Measurements from ENCODE around the gene MRPL20.
"Not testable (repeated sequence)": the region's sequence is repeated elsewhere in the genome, so short reads cannot be mapped to it uniquely, and the experiment has no call there.

MRPL20 gene

DNA sequence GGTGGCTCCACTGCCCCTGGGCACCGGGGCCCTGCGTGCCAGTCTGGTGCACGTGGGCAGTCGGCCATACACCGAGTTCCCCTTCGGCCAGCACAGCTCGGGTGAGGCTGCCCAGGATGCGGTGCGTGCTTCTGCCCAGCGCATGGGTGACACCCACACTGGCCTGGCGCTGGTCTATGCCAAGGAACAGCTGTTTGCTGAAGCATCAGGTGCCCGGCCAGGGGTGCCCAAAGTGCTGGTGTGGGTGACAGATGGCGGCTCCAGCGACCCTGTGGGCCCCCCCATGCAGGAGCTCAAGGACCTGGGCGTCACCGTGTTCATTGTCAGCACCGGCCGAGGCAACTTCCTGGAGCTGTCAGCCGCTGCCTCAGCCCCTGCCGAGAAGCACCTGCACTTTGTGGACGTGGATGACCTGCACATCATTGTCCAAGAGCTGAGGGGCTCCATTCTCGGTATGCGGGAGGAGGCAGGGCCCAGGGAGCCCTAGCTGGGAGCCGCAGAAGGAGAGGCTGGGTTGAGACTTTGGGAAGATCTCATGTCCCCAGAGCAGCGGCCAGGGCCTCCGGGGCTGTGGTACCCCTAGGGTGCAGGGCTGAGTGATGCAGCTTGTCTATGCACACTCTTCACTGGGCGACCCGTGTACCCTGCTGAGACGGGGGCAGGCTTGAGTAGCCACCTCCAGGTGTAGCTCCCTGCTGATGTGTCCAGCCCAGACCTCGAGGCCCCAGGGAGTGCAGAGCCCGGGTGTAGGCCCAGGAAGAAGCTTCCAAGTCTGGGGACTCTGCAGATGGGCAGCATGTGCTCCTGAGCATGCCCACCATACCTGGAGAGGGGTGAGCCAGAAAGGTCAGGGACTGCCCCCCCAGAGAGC, 30.2 kb upstream of the MRPL20 start:
- no peak for DNase-seq (ENCODE audit: low spot score)

DNA sequence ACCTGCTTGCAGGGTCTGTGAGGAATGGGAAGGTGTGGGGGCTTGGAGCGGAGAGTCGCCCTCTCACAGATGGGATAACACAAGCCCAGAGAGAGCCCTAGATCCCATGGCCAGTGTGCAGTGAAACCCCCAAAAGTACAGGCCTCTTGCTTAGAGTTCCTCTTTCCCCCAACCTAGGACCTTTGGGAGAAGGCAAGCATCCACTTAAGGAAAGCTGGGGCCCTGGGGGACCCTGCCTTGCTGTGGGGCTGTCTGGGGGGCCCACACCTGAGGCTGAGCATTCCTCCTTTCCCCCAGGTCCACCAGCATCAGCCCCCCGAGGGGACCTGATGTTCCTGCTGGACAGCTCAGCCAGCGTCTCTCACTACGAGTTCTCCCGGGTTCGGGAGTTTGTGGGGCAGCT, 29.5 kb upstream of the MRPL20 start:
- no peak for DNase-seq (ENCODE audit: low spot score)

DNA sequence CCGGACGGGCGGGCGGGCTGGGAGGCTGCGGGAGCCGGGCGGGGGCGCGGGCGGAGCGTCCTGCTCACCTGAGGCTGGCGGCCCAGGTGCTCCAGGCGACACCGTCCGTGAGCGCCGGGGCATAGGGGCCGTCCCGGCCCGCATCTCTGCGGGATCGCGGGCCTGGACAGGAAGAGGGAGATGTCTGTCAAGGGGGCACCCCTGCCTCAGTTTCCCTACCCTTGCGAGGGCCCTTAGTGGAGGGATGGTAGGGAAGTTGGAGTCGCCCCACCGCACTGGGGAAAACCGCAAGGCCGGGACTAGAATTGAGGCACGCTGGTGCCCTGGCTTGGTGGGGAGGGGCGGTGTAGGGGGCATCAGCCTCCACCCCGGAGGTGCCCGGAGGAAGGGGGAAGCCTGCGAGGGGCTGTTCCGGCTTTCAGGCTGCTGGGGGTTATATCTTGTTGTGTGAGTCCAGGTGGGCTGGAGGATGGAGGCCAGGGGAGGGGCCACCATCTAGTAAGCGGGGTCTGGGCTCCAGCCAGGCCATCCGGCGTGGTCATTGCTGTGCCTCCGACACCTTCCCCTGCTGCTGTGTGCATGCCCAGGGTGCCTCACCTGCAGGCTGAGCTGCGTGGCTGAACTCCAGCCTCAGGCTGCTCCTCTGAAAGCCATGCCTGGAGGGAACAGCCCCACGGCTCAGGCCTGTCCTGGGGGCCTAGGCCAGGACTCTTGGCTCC, 29.0 kb upstream of the MRPL20 start:
- DNase-seq (ENCODE audit: low spot score): no peak

DNA sequence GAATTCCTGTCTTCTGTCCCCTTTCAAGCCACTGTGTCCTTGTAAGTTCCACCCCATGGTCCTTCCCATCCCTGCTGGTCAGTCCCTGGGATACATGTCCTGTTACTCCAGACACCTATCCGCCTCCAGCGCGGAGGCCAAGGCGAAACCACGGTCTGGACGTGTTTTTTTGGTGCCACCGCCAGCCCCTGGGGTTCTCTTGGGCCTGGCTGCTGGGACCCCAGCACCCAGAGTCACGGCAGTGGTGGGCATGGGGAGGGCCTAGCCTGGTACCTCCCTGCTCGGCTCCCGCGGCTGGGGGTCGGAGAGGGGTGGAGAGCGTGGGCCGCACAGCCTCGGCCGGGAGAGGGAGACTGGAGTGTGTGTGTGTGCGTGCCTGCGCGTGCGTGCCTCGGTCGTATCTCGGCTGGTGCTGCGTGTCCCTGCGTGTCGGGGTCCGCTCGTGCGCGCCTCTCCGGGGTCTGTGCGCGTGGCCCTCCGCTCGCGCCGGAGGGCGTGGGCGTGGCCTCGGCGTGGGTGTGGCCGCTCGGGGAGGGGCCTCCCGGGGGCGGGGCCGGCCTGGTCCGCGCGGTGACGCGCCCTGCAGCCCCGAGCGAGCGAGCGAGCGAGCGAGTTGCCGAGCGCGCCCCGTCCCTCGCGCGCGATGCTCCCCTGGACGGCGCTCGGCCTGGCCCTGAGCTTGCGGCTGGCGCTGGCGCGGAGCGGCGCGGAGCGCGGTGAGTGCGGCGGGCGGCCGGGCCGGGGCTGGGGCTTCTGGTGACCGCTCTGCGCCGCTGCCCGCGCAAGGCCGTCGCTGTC, 28.2 kb upstream of the MRPL20 start, which contains the start of gene VWA1:
Gene VWA1 (plus strand): TSS at position 585 of the 798 bp plus-strand sequence. CDS start 59 bp downstream, at position 644.
- DNase-seq (ENCODE audit: low spot score): peak; percentile 34

DNA sequence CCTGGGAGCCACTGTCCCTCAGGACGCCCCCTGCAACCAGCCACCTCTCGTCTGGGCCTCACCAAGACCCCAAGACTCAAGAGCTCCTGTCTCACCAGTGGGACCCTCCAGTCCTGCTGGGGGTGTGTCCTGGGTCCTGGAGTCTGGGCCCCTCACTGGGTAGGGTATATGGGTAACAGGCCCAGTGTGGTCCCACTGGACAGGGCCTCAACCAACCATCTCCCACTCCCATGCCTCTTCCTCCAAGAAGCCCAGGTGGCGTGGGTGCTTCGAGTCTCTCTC, 27.7 kb upstream of the MRPL20 start:
- DNase-seq (ENCODE audit: low spot score): no peak

DNA sequence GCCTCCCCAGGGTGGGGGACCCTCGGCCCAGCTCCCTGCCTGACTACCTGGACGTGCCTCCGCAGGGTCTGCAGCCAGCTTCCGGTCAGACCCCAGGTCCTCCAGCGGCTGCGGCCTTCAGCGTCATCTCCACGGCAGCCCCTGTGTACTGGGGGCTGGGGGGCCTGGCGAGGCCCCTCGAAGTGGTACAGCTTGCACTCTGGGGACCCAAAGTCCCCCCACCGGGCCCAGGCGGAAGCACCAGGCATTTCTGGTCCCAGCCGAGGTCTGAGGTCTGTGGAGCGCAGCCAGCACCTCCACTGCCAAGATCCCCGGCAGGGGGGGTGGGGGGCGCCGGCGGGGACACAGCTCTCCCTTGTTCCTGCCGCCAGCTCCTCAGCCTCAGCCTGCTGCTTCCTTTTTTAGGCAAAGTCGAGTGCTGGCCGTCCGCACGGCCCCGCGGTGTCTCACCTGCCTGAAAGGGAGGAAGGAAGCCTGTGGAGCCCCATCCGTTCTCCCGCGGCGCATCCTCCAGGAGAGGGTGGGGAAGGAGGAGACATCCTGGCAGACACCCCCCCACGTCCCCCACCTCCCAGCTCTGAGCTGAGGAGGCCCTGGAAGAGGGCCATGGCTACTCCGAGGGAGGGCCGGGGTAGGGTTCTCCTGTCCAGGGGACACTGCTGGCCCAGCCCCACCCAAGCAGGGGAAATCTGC, 27.2 kb upstream of the MRPL20 start:
- no peak for DNase-seq (ENCODE audit: low spot score)

DNA sequence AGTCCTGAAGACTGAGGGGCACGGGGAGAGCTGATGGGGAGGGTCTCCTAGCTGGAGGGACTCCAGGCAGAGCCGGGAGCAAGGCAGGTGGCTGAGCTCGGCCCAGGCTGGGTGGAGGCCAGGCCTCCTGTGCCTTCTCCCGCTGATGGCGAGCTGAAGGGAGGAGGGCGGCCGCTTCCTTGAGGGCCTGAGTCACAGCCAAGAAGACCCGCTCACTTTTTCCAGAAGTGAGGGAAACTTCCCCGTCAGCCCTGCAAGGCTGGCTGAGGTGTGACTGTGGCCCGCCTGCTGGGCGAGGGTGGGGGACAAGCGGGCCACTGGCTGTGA, 26.7 kb upstream of the MRPL20 start:
- no peak for DNase-seq (ENCODE audit: low spot score)

DNA sequence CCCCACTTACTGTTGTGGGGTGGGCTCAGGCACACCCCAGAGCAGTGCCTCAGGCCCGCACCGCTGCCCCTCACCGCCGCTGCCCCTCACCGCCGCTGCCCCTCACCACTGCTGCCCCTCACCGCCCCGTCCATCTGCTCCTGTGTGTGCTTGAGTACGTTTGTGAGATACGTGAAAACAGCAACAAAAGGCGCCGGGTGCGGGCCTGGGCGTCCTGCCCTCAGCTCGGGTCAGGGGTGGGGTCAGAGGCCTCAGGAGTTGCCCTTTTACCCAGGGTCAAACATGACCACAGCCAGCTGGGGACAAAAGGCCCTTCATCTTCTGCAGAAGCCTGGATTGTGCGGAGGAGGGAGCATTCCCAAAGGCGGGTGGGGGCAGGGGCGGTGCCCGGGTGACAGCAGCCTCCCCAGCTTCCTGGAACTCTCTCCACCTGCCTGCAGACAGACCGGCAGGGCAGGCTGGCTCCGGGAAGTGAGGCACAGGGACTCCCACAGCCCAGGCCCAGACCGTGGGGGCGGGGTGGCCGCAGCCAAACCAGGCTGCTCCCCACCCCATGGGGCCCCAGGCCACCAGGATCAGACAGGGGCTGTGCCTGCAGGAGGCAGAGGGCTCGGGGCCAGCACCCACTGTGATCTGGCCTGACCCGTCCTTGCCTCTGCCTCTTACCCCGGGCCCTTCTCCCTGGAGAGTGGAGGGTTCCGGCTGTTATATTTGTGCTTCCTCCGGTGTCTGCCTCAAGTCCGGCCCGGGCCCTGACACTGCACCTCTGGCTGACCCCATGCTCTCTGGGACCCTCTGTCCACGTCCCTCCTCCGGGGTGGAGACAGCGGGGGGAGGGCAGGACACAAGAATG, 26.1 kb upstream of the MRPL20 start:
- no peak for DNase-seq (ENCODE audit: low spot score)

DNA sequence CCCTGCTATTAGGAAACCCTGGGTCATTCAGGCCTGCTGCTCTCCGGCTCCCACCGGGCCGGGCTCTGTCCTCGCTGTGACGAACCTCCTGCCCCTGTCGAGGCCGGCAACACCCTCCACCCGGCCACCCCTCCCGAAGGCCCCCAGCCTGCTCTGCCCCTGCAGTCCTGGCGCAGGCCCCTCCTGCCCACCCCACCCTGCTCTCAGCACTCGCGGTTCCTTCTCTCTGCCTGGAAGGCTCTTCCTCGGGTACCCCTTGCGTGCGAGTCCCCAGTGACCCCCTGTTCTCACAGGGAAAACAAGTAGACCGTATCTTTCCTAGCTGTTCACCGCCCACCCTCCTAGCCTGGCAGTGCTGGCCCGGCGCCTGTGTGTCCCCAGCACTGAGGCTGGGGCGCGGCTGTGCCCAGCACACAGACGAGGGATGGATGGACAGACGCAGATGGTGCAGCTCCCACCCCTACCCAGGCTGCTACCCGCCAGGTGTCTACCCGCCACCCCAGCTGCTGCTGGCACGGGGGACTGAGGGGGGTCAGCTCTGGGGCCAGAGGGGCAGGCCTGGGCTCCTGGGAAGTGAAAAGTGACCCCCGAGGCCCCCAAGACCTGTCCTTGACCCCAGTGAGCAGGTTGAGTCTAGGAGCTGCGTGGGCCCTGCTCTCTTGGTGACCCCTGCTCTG, 25.3 kb upstream of the MRPL20 start:
- no peak for DNase-seq (ENCODE audit: low spot score)

DNA sequence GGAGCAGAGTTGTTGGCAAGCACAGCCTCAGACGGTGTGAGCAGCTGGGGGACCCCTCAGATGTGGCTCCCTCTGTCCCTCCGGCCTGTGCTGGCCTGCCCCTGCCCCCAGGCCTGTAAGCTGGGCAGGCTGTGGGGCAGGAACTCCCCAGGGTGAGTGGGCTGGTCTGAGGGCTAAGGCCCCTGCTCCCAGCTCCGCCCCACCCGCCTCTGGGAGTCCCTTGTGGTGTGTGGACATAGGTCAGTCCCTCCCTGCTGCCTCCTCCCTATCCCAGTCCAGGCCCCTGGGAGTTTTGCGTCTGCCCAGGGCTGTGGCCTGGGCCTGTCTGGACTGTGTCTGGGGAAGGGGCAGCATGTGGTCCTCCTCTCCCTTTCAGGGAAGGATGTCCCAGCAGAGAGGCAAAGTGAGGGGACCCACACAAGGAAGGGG, 24.8 kb upstream of the MRPL20 start:
- DNase-seq (ENCODE audit: low spot score): no peak

DNA sequence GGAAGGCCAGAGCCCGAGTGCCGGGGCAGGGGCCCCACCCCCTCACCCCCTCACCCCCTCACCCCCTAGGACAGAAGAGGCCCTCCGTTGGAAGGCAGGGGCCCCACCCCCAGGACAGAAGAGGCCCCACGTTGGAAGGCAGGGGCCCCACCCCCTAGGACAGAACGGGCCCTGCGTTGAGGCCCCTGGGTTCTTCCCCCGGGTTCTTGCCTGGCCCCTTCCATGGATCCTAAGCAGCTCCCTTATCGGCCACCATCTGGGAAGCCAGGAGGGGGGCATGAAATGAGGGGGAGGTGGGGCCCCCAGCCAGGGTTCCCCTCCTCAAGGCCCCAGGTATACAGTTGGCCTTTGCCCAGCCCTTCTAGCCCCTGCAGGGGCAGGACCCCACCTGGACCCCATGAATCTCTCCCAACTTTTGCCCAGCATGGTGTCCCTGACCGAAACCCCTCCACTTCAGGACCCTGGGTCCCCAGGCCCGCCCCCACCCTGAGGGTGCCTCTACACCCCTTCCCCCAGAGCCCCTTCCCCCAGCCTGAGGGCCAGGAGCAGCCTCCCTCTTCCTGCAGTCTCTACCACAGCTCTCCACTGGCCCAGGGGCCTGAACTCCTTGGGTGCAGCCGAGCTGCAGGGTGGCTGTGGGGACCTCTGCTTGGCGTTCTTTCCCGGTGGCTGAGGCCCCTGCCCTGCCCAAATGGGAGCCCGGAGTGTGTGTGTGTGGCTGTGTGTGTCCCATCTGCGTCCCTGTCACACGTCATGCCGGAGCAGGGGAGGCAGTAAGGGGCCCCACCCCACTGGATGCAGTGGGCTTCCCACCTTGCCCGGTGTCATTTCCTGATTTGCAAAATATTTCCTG, 24.1 kb upstream of the MRPL20 start:
- no peak for DNase-seq (ENCODE audit: low spot score)

DNA sequence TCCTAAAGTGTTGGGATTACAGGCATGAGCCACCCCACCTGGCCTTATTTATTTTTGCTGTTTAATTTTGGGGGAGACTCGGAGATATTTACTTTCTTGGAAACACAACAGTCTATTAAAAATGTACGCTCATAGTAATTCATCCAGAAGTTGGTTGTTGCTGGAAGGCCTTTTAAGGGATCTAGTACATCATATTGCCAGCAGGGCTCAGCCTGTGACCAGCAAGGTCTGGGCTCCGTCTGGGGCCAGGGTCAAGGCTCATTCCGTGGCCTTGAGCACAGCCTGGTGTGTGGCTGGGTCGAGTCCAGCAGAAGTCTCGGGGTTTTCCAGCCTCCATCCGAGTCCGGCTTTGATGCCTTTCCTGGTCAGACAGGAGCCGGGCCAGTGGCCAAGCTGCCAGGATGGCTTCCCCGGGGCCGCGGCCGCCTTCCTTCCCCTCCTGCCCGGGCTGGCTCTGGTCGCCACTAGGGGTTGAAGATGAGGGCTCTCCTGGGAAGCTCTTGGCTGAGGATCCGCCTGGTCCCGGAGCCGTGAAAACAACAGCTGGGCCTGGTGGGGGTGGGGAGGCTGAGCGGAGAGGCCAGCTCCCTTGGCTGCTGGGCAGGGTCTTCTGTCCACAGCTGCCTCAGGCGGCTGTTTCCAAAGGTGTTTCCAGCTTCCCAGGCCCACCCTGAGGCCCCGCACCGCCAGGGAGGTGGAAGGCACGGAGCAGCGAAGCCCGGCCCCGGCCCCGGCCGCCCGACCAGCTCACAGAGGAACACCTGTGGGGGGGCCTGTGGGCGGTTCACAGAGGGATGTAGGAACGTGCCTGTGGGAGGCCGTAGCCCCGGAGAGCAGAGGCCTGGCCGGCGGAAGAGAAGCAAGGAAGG, 23.3 kb upstream of the MRPL20 start:
- no peak for DNase-seq (ENCODE audit: low spot score)

DNA sequence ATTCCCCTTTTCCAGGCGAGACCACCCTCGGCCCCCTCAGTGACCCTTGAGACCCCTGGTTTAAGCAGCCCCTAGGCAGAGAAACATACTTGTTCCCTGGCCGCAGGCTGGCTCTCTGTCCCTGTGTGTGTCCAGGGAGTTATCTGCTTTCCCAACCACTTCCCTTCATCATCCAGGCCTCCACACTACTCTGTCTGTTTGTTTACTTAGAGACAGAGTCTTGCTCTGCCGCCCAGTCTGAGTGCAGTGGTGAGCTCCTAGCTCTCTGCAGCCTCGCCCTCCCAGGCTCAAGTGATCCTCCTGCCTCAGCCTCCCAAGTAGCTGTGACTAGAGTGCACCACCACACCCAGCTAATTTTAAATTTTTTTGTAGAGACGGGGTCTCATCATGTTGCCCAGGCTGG, 22.6 kb upstream of the MRPL20 start:
- DNase-seq (ENCODE audit: low spot score): no peak

DNA sequence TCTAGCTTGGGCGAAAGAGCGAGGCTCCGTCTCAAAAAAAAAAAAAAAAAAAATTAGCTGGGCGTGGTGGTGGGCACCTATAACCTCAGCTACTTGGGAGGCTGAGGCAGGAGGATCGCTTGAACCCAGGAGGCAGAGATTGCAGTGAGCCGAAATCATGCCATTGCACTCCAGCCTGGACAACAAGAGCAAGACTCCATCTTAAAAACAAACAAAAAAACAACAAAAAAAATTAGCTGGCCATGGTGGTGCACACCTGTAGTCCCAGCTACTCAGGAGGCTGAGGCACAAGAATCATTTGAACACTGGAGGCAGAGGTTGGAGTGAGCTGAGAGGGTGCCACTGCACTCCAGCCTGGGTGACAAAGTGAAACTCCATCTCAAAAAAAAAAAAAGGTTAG, 21.9 kb upstream of the MRPL20 start:
- DNase-seq (ENCODE audit: low spot score): not testable (repeated sequence)

DNA sequence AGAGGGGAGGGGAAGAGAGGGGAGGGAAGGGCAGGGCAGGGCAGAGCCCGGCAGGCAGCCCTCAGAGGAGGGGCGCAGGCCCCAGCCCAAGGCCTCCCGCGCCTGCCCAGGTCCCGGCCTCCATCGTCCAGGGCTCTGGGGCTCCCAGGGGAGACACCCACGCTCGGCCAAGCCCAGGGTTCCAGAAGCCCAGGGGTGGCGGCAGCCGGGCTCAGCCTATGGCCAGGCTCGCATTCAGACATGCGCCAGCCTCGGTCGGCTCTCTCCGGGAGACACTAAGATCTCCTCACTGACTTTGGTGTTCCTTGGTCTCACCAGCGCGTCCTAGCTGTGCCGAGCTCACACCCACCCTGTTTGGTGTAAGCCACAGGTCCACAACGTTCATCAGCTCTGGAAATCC, 21.1 kb upstream of the MRPL20 start:
- no peak for DNase-seq (ENCODE audit: low spot score)

DNA sequence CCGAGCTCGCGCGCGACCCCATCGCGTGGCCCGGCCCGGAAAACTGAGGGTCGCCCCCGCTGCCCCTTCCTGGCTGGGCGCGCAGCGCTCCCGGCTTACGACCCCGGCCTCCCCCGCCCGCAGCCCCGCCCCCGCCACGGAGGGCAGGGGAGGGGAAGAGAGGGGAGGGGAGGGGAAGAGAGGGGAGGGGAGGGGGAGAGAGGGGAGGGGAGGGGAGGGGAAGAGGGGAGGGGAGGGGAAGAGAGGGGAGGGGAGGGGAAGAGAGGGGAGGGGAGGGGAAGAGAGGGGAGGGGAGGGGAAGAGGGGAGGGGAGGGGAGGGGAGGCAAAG, 20.7 kb upstream of the MRPL20 start:
- DNase-seq (ENCODE audit: low spot score): no peak

DNA sequence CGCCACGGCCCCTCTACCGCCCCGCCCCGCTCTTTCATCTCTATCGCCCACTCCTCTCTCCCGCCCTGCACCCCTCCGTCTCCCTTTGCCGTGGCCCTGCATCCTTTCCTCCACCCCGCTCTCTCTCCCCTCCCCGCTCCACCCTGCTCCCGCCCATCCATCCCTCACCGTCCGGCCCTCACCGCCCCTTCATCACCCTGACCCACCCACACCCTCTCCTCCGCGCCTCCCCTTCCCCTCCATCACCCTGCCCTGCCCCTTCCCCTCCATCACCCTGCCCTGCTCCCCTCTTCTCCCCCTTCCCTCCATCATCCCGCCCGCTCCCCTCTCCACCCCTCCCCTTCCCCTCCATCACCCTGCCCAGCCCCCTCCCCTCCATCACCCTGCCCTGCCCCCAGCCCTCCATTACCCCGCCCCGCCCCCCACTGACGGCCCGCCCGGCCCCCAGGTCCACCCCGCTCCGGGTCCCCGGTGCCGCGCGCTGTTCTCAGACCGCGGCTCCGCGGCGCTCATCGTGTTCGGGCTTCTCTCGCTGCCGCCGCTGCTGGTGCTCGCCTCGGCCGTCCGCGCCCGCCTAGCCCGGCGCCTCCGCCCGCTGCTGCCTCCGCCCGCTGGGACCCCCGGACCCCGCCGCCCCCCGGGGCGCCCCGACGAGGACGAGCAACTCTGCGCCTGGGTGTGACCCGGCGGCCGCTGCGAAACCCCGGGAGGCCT, 20.2 kb upstream of the MRPL20 start:
- DNase-seq (ENCODE audit: low spot score): peak; percentile 19

DNA sequence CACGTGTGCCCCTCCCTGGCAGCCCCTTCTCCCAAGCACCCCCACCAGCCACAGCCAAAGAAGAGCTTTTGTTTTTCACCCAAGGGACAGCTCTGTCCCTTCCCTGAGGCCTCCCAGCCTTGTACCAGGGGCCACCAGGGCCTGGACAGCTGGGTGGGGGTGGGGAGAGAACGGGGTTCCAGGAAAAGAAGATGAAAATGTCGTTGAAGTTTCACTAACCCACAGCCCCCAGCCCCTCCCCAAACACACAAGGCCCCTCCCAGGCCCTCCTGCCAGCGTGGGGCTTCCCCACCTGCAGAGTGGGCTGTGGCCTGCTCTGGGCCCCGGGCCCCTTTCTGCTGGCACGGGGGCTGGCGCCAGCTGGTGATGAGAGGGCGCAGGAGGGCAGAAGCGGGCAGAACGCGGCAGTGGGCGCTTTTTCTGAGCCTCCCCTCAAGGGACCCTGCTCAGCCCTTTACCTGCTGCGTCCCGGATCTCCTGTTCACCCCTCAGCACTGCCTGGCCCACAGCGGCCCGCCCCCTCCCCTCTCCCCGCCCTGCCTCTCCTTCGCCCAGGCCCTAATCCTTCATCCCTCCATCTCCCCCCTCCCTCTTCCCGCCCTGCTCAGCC, 19.5 kb upstream of the MRPL20 start:
- DNase-seq (ENCODE audit: low spot score): no peak

Measured in CD4-positive, alpha-beta T cell treated with Interleukin-6 at 100 ng/mL for 8 hours (primary cell).